B cell (primary cell): ENCODE results near the gene MED22. TPM values are rescaled to one million over a fixed set of nuclear protein-coding genes. Genes with fewer than 3 reads are reported as not detected.
A peak's percentile ranks its signal among the peaks of the same experiment; 100 is the strongest.

Experiments
- ATAC-seq: fragments of 200-7000 bp; cut with Tn5 transposase; one replicate; pipeline ENCODE4 v1.10.0; 2021; ENCODE audit warnings: low read depth, mild to moderate bottlenecking, moderate number of reproducible peaks, moderate library complexity
- CTCF ChIA-PET: fragments of 350-600 bp; sonication (Branson Sonifier 250); formaldehyde crosslinking; loops from one replicate; lab custom pipeline; 2021; ENCODE audit warnings: antibody characterized with exemption, inconsistent platforms; lab: Charles Lee
- POLR2A ChIA-PET: fragments of 350-600 bp; sonication (Branson Sonifier 250); formaldehyde crosslinking; loops from one replicate; lab custom pipeline; 2021; ENCODE audit warnings: antibody characterized with exemption; lab: Charles Lee
- DNase-seq: peaks from one replicate; pipeline ENCODE4 v3.0.0; 2013
- H2AFZ ChIP-seq: 2 replicates; pipeline ENCODE4 v1.6.1; 2012; ENCODE audit warnings: mild to moderate bottlenecking, low read depth, low read length; ENCODE audit not compliant: insufficient read depth, poor library complexity, severe bottlenecking
- H3K27ac ChIP-seq, 2 donors: 1 replicate in 1 of 2; 2 replicates in 1 of 2; pipeline ENCODE4 v1.5.1; 2012 to 2013; ENCODE audit warnings: low read length in 2 of 2, mild to moderate bottlenecking in 2 of 2, moderate library complexity in 1 of 2
- H3K27me3 ChIP-seq, 4 experiments: fragments of 200-600 bp in 1 of 4; sonication (generic) in 1 of 4; replicated peaks in 1 of 4; 1 replicate in 2 of 4; 2 replicates in 2 of 4; pipeline versions ENCODE4 v1.6.1 to v1.7.0; 2013 to 2016; ENCODE audit warnings: low read length in 3 of 4, mild to moderate bottlenecking in 2 of 4, mixed read lengths in 1 of 4, moderate library complexity in 1 of 4; ENCODE audit not compliant: insufficient read depth in 4 of 4, control insufficient read depth in 3 of 4; ENCODE audit errors: control extremely low read depth in 1 of 4
- H3K36me3 ChIP-seq, 2 experiments: replicated peaks in 1 of 2; 1 replicate in 1 of 2; 2 replicates in 1 of 2; pipeline versions ENCODE4 v1.6.1 to v1.7.1; 2013; ENCODE audit warnings: low read length in 1 of 2; ENCODE audit not compliant: insufficient read depth in 2 of 2, control insufficient read depth in 1 of 2; ENCODE audit errors: control extremely low read depth in 1 of 2, extremely low read depth in 1 of 2
- H3K4me1 ChIP-seq, 2 donors: fragments of 200-600 bp in 1 of 2; sonication (generic) in 1 of 2; 1 replicate in 1 of 2; 2 replicates in 1 of 2; pipeline versions ENCODE4 v1.5.1 to v1.6.1; 2013 to 2017; ENCODE audit warnings: low read length in 2 of 2; ENCODE audit not compliant: control insufficient read depth in 2 of 2, insufficient read depth in 2 of 2
- H3K4me2 ChIP-seq: replicated peaks from 2 replicates; pipeline ENCODE3; 2012; ENCODE audit warnings: mild to moderate bottlenecking, low read depth, low read length; ENCODE audit not compliant: poor library complexity, severe bottlenecking
- H3K4me3 ChIP-seq, 5 experiments: fragments of 200-600 bp in 1 of 5; sonication (generic) in 1 of 5; 1 replicate in 3 of 5; 2 replicates in 2 of 5; pipeline versions ENCODE4 v1.5.1 to v1.7.0; 2011 to 2016; ENCODE audit warnings: low read length in 4 of 5, mild to moderate bottlenecking in 4 of 5, low read depth in 2 of 5, control low read depth in 1 of 5, moderate library complexity in 1 of 5; ENCODE audit not compliant: insufficient read depth in 1 of 5; ENCODE audit errors: control extremely low read depth in 1 of 5, extremely low read depth in 1 of 5
- H3K79me2 ChIP-seq: fragments of 200-600 bp; sonication (generic); one replicate; pipeline ENCODE4 v1.6.0; 2016; ENCODE audit warnings: low read length; ENCODE audit not compliant: control insufficient read depth, insufficient read depth
- H3K9ac ChIP-seq: fragments of 200-600 bp; sonication (generic); 2 replicates; pipeline ENCODE4 v1.6.1; 2017; ENCODE audit warnings: mild to moderate bottlenecking, low read length, moderate library complexity
- H3K9me3 ChIP-seq, 3 donors: one replicate each; pipeline versions ENCODE4 v1.6.1 to v1.7.1; 2013; ENCODE audit warnings: low read length in 2 of 3; ENCODE audit not compliant: control insufficient read depth in 2 of 3, insufficient read depth in 1 of 3; ENCODE audit errors: control extremely low read depth in 1 of 3
- H4K20me1 ChIP-seq: 2 replicates; pipeline ENCODE4 v1.6.0; 2012; ENCODE audit warnings: mild to moderate bottlenecking, low read length; ENCODE audit not compliant: insufficient read depth, control insufficient read depth, poor library complexity, severe bottlenecking
- H3K27ac Mint-ChIP-seq: one replicate; pipeline ENCODE4 v1.8.0; 2021; ENCODE audit warnings: mixed read lengths
- H3K27me3 Mint-ChIP-seq: one replicate; pipeline ENCODE4 v1.8.0; 2021; ENCODE audit warnings: mixed read lengths
- H3K4me1 Mint-ChIP-seq: one replicate; pipeline ENCODE4 v1.8.0; 2021; ENCODE audit warnings: mixed read lengths
- H3K4me3 Mint-ChIP-seq: one replicate; pipeline ENCODE4 v1.8.0; 2021; ENCODE audit warnings: mixed read lengths
- H3K9me3 Mint-ChIP-seq: one replicate; pipeline ENCODE4 v1.8.0; 2022; ENCODE audit warnings: mixed read lengths; ENCODE audit not compliant: insufficient read depth
- CTCF ChIP-seq: fragments of 200-600 bp; IDR thresholded peaks from one replicate; pipeline ENCODE4 v1.8.0; 2022; ENCODE audit warnings: antibody characterized with exemption, mild to moderate bottlenecking
- EZH2 ChIP-seq: IDR thresholded peaks from 2 replicates; pipeline ENCODE4 v1.6.1; 2012; ENCODE audit warnings: borderline replicate concordance, low read depth, mild to moderate bottlenecking, moderate library complexity, low read length; ENCODE audit not compliant: insufficient read depth, poor library complexity, severe bottlenecking
- WGBS: methylation state at CpG from one replicate; pipeline ENCODE4 v1.1.5; 2013; ENCODE audit warnings: missing lambda C conversion rate; ENCODE audit not compliant: insufficient coverage; 5-methylcytosine and 5-hydroxymethylcytosine counted together
- intact Hi-C: fragments of 100-400 bp; cut with micrococcal nuclease; formaldehyde crosslinking; loops from one replicate; pipeline ENCODE4 v1.10.0; 2022
- polyA plus RNA-seq: library from polyadenylated mRNA; depleted of rRNA; stranded (reverse); fragments of >200 nt; gene quantifications from 2 replicates; pipeline ENCODE4 v1.2.3, GENCODE V29; 2012
- total RNA-seq, 2 donors: library from RNA; stranded (reverse); fragments of 120-200 nt in 1 of 2; gene quantifications; 1 replicate in 1 of 2; 2 replicates in 1 of 2; pipeline versions ENCODE4 v1.2.3 to v1.2.4, GENCODE V29; 2013 to 2022

MED22 gene
- total and polyA plus RNA-seq, 2 donors (not counting 1 experiment from before 2014, with no cell fraction given): 44.9 to 50.4 TPM

- Histone ChIP-seq H3K9ac (peak overlapping the region; percentile 93), H3K4me2 (peak overlapping the region; percentile 93), H4K20me1 (peaks cover 36% of the 10 kb centered on the region), H2AFZ (peak overlapping the region; percentile 83), H3K36me3 (peaks cover 0 to 64% of the 10 kb centered on the region in 2 experiments), H3K9me3 (peaks cover 0 to 5% (median 0%) of the 10 kb centered on the region in 3 donors), H3K4me1 (peaks cover 21 to 25% of the 10 kb centered on the region in 2 donors), H3K27ac (peak overlapping the region; percentile 87 to 90), H3K27me3 (no peaks in the 10 kb centered on the region), H3K79me2 (peaks cover 46% of the 10 kb centered on the region), H3K4me3 (peak overlapping the region; percentile 86 to 96 (median 92))
- CTCF ChIA-PET: interaction anchor here (1.1 to 1.2 kb wide), 4 partner anchors 8 to 163 kb away, joined by 3 to 7 read pairs (median 3); no protein-coding TSS in a partner anchor
- TF ChIP-seq EZH2 (no peak), CTCF (no peak)
- intact Hi-C loops: loop anchor here (1.0 to 5.0 kb wide), 5 partner anchors 7 to 128 kb away; partner anchors contain the start of genes CACFD1, SLC2A6, STKLD1 and SURF1
- POLR2A ChIA-PET: interaction anchor here (0.8 to 2.3 kb wide), 7 partner anchors 8 to 1108 kb away, joined by 3 to 18 read pairs (median 4); partner anchors contain the start of genes SURF1, SURF2 and SURF6
- DNase-seq: no peak
- ATAC-seq: no peak
- Mint-ChIP-seq H3K9me3 (no peaks in the 10 kb centered on the region), H3K27ac (peak overlapping the region; percentile 95), H3K27me3 (no peaks in the 10 kb centered on the region), H3K4me1 (peaks cover 36% of the 10 kb centered on the region), H3K4me3 (peak overlapping the region; percentile 97)
- WGBS: 19% methylated on average over 23 of the region's 25 CpGs
Measured at GRCh38 chr9:133348718-133349573, 1.0 kb upstream of the MED22 start.
